ENCODE data around the gene DLX5.

The DLX5 gene

DNA sequence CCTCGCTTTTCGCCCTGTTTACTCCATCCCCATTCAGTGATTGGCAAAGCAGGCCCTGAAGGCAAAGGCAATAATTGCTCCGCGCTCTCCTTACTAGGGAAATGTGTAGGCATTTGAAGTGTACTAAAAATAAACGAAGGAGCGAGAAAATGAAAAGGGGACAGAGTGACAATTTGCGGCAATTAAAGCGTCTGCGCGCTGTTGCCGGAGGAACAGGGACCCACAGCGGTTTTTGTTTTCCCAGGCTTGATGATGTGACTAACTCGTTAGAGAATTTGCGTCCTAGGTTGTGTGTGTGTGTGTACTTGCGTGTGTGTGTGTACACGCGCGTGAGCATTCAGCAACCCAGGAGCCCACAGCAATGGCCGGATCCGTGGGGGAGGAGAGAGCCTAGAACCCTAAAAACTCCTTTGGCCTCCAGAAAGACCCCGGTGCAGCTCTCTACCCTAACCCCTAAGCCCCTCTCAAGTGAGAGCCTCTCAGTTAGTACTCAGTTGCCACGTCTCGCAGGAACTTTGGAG, 27.1 kb downstream of the DLX5 start:
- TF ChIP-seq FOXP2 (optimal IDR thresholded peaks at IDR 0.05; ENCODE audit: control extremely low read depth, extremely low read length, insufficient read depth) (no peak), POLR2AphosphoS5 (IDR thresholded peaks at IDR 0.05; ENCODE audit: borderline replicate concordance, low read depth, low read length) (no peak), EZH2 (IDR thresholded peaks at IDR 0.05) (no peak)
- H3K27ac ChIP-seq = no peak overlapping the region
- no peaks in the 10 kb centered on the region for H3K9me3 ChIP-seq (ENCODE audit: low read depth, low read length)
- DNase-seq (ENCODE audit: low read depth, low spot score) = no peak
- no peak overlapping the region for H3K9ac ChIP-seq (ENCODE audit: insufficient read length)
- H3K4me3 ChIP-seq = no peak overlapping the region
- H3K36me3 ChIP-seq (ENCODE audit: insufficient read depth, low read length) = no peaks in the 10 kb centered on the region

DNA sequence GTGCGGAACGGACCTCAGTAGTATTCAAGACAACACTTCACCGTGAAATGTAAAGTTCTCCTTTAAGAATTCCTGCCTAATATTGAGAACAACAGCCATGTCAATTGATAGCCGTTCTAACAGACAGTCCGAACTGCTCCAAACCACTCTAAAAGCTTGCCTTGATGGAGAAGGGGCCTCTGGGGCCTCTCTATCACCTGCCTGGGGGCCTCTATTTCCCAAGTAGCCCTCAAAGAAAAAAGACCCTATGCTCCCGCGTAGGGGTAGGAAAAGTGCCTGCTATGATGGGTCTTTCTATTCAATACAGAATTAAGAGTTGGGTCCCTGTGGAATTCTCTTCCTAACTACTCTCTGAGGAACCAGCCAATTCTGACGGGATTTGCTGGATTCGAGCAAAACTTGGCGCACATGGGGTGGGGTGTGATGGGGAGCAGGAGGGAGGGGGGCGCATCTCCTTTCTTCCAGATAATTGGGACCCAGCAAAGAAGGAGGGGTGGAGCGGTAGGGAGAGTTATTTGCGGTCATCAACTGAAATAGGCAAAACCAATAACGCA, 27.6 kb downstream of the DLX5 start:
- no peak for DNase-seq (ENCODE audit: low read depth, low spot score)
- Histone ChIP-seq H3K9me3 (ENCODE audit: low read depth, low read length) (no peaks in the 10 kb centered on the region), H3K36me3 (ENCODE audit: insufficient read depth, low read length) (no peaks in the 10 kb centered on the region), H3K9ac (ENCODE audit: insufficient read length) (no peak overlapping the region), H3K27ac (no peak overlapping the region), H3K4me3 (peak overlapping the region; percentile 66; the same call in 1 of the 2 replicates)
- TF ChIP-seq POLR2AphosphoS5 (IDR thresholded peaks at IDR 0.05; ENCODE audit: borderline replicate concordance, low read depth, low read length) = no peak
- no peak for TF ChIP-seq EZH2 (IDR thresholded peaks at IDR 0.05)
- no peak for TF ChIP-seq FOXP2 (optimal IDR thresholded peaks at IDR 0.05; ENCODE audit: control extremely low read depth, extremely low read length, insufficient read depth)

- H3K36me3 ChIP-seq (ENCODE audit: insufficient read depth, low read length) = no peaks in the 10 kb centered on the region
- no peak for DNase-seq (ENCODE audit: low read depth, low spot score)
- no peak overlapping the region for H3K27ac ChIP-seq
- TF ChIP-seq EZH2 (IDR thresholded peaks at IDR 0.05) = no peak
- no peak for TF ChIP-seq POLR2AphosphoS5 (IDR thresholded peaks at IDR 0.05; ENCODE audit: borderline replicate concordance, low read depth, low read length)
- TF ChIP-seq FOXP2 (optimal IDR thresholded peaks at IDR 0.05; ENCODE audit: control extremely low read depth, extremely low read length, insufficient read depth) = no peak
- H3K9ac ChIP-seq (ENCODE audit: insufficient read length) = no peak overlapping the region
- no peaks in the 10 kb centered on the region for H3K9me3 ChIP-seq (ENCODE audit: low read depth, low read length)
- peak overlapping the region; percentile 66 for H3K4me3 ChIP-seq
Observed at GRCh38 chr7:96996111-96996957, 28.3 kb downstream of the DLX5 start.

GRCh38 chr7:96995406-96996110, 29.1 kb downstream of the DLX5 start:
- TF ChIP-seq FOXP2 (optimal IDR thresholded peaks at IDR 0.05; ENCODE audit: control extremely low read depth, extremely low read length, insufficient read depth) (no peak), POLR2AphosphoS5 (IDR thresholded peaks at IDR 0.05; ENCODE audit: borderline replicate concordance, low read depth, low read length) (no peak), EZH2 (IDR thresholded peaks at IDR 0.05) (no peak)
- DNase-seq (ENCODE audit: low read depth, low spot score) = no peak
- Histone ChIP-seq H3K9ac (ENCODE audit: insufficient read length) (no peak overlapping the region), H3K36me3 (ENCODE audit: insufficient read depth, low read length) (no peaks in the 10 kb centered on the region), H3K27ac (no peak overlapping the region), H3K4me3 (peak overlapping the region; percentile 66), H3K9me3 (ENCODE audit: low read depth, low read length) (no peaks in the 10 kb centered on the region)

DNA sequence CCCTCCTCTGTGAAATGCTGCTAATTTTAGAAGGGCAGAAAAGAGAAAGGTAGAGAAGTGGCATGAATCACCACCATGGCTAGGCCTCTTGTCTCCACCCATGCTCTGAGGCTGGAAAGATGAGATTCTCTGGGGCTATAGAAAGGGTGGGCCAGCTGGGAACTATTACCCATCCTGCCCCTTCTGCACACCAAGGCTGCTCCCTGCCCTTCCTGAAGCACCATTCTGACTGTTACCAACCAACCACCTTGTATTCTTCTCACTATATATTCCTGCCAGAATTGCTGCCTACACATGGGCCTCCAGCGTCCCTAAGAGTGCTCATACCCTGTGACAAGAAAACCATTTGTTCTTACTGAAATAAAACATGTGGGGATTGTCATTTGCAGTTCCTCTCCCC, 30.7 kb downstream of the DLX5 start:
- TF ChIP-seq FOXP2 (optimal IDR thresholded peaks at IDR 0.05; ENCODE audit: control extremely low read depth, extremely low read length, insufficient read depth) = no peak
- Histone ChIP-seq H3K36me3 (ENCODE audit: insufficient read depth, low read length) (no peaks in the 10 kb centered on the region), H3K4me3 (no peak overlapping the region), H3K9ac (ENCODE audit: insufficient read length) (no peak overlapping the region), H3K9me3 (ENCODE audit: low read depth, low read length) (no peaks in the 10 kb centered on the region), H3K27ac (no peak overlapping the region)
- DNase-seq (ENCODE audit: low read depth, low spot score) = no peak

DNA sequence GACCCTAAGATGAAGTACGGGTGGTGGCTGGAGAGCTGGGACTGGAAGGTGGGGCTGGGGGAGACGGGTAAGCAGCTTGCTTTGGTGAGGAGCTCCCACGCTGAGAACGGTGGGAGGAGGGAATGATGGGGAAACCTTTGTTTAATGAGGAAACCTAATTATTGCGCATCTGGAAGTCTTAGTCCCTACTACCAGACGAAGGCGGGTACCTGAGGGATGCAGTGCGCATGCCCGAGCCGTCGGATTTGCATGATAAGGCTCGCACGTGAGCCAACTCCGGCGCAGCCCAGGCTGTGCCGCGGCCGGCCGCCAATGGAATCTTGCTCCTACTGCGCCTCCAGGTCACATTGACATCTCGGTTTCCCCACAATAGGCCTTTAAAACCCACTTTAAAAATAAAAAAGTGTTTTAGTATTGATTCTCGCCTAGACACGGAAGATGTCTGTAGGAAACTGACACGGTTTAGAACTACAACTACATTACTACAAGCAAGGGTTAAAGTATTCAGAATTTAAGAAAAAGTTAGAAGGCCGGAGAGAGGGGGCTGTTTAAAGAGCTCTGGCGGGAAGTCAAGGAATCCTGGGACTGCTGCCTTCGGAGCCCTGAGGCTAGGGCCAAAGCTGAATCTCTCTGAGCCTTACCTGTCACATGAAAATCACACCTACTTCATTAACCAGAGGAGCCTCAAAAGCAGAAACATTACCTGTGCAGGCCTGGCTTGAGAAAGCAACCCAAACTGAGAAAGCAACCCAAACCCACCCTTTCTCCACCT, 31.4 kb downstream of the DLX5 start:
- Histone ChIP-seq H3K9ac (ENCODE audit: insufficient read length) (no peak overlapping the region), H3K4me3 (no peak overlapping the region), H3K36me3 (ENCODE audit: insufficient read depth, low read length) (no peaks in the 10 kb centered on the region), H3K9me3 (ENCODE audit: low read depth, low read length) (no peaks in the 10 kb centered on the region), H3K27ac (no peak overlapping the region)
- TF ChIP-seq EZH2 (IDR thresholded peaks at IDR 0.05) (no peak), FOXP2 (optimal IDR thresholded peaks at IDR 0.05; ENCODE audit: control extremely low read depth, extremely low read length, insufficient read depth) (no peak), POLR2AphosphoS5 (IDR thresholded peaks at IDR 0.05; ENCODE audit: borderline replicate concordance, low read depth, low read length) (no peak)
- no peak for DNase-seq (ENCODE audit: low read depth, low spot score)

DNA sequence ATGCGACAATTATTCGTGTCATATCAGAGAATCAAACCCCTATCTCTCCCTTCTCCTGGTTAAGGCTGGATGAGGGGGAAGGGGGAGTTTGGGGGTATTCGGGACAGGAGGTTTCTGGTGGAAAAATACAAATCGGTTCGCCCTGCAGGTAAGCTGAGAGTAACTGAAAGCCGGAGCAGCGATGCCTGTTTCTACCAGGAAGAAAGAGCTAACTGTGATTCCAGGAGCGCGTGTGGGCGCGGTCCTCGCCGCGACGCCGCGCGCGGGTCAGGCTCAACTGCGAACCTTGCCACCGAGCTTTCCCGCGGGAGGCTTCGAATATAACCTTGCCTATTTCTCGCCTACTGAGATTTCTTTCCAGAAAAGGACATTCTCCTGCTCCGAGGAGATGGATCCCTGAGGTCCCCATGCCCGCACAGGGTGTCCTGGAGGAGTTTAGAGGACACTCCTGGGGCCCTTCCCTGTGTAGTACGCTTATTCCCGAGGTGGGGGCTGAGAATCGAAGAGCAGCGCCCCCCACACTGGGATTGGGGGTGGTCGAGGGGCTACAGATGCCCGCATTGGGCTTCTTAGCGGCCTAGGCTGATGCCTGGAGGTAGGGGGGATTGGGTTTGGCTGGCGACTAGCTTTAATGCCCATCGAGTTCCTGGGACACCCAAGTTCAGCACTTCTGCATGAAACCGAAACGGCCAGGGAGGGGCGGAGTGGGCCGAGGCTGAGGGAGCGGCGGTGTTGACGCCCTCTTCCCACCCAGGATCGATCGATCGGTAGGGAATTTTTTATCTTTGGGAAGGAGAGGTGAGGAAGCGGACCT, 32.2 kb downstream of the DLX5 start:
- TF ChIP-seq FOXP2 (optimal IDR thresholded peaks at IDR 0.05; ENCODE audit: control extremely low read depth, extremely low read length, insufficient read depth) (no peak), EZH2 (IDR thresholded peaks at IDR 0.05) (no peak), POLR2AphosphoS5 (IDR thresholded peaks at IDR 0.05; ENCODE audit: borderline replicate concordance, low read depth, low read length) (no peak)
- no peak for DNase-seq (ENCODE audit: low read depth, low spot score)
- H3K4me3 ChIP-seq = no peak overlapping the region

More for the DNA sequence above, 32.2 kb downstream of the DLX5 start:
- H3K27ac ChIP-seq = no peak overlapping the region
- H3K36me3 ChIP-seq (ENCODE audit: insufficient read depth, low read length) = no peaks in the 10 kb centered on the region
- H3K9me3 ChIP-seq (ENCODE audit: low read depth, low read length) = no peaks in the 10 kb centered on the region
- H3K9ac ChIP-seq (ENCODE audit: insufficient read length) = no peak overlapping the region

All from SK-N-MC (cell line).